Measurements from ENCODE around the gene TP53. TPM values are rescaled to one million over a fixed set of nuclear protein-coding genes. Genes with fewer than 3 reads are reported as not detected.
A peak's percentile ranks its signal among the peaks of the same experiment; 100 is the strongest.

The TP53 gene
- polyA plus RNA-seq, 2 of the 4 experiments (the other 2 are of a cell fraction), result 59.4 to 65.9 TPM

DNA sequence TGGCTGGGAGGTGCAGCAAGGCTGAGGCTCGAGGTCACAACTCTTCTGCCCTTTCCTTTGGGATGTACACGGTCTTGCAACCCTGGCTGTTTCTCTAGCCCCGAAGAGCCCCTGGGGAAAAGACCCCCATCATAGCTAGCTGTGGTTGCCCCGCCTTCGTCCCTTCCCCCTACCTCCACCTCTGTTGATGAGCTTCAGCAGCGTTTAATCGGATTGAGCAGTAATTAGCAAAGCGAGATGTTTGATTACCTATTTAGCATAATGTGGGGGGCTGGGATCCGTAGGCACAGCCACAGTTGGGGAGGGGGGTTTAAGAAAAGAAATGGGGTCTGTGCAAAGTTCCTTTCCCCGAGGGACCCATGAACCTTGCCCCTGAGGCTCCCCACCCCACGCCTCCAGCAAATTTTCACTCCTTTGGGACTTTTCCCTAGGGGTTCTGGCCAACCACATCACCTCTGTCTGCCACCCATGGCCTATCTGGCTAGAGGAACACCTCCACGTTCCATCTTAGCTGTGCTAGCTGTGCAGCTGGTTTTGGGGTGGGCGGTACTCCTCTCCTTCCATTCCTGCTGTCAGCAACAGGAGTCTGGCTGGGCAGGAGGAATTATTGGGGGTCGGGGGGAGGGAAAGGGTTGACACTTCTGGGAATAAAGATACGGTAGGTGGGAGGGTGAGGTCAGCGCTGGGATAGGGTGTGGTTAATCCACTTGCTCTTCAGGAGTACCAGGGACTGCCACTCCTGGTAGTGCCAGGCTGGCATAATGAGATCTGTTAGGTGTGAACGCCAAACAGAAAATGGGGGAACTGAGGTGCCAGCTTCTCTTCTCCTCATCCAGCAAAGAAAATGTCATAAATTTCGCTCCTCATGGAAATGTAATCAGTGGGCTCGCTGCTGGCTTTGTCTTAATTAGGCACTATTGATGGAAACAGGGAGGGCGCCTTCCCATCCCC, 28.9 kb upstream of the TP53 start:
- ATAC-seq, result no peak
- ChIA-PET CTCF (interaction anchor here (0.7 to 5.0 kb wide), 41 partner anchors 8 to 400 kb away, joined by 3 to 65 read pairs (median 5); partner anchors contain the start of genes CD68, EFNB3, FXR2 and MPDU1), POLR2A (interaction anchor here (1.1 to 2.7 kb wide), 4 partner anchors 10 to 132 kb away, joined by 6 to 18 read pairs (median 14); partner anchors contain the start of genes EFNB3 and TP53)
- Histone ChIP-seq H3K4me1 (peaks cover 21% of the 10 kb centered on the region), H3K4me2 (peak overlapping the region; percentile 82), H3K9me3 (no peaks in the 10 kb centered on the region), H3K27ac (peak overlapping the region; percentile 79 to 89), H3K4me3 (peak overlapping the region; percentile 52)
- no peak for DNase-seq (ENCODE audit: low read depth in 1 of 2, low spot score in 1 of 2)
- TF ChIP-seq, protein P1, sequence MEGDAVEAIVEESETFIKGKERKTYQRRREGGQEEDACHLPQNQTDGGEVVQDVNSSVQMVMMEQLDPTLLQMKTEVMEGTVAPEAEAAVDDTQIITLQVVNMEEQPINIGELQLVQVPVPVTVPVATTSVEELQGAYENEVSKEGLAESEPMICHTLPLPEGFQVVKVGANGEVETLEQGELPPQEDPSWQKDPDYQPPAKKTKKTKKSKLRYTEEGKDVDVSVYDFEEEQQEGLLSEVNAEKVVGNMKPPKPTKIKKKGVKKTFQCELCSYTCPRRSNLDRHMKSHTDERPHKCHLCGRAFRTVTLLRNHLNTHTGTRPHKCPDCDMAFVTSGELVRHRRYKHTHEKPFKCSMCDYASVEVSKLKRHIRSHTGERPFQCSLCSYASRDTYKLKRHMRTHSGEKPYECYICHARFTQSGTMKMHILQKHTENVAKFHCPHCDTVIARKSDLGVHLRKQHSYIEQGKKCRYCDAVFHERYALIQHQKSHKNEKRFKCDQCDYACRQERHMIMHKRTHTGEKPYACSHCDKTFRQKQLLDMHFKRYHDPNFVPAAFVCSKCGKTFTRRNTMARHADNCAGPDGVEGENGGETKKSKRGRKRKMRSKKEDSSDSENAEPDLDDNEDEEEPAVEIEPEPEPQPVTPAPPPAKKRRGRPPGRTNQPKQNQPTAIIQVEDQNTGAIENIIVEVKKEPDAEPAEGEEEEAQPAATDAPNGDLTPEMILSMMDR (IDR thresholded peaks at IDR 0.05), result no peak
- TF ChIP-seq, protein P2, sequence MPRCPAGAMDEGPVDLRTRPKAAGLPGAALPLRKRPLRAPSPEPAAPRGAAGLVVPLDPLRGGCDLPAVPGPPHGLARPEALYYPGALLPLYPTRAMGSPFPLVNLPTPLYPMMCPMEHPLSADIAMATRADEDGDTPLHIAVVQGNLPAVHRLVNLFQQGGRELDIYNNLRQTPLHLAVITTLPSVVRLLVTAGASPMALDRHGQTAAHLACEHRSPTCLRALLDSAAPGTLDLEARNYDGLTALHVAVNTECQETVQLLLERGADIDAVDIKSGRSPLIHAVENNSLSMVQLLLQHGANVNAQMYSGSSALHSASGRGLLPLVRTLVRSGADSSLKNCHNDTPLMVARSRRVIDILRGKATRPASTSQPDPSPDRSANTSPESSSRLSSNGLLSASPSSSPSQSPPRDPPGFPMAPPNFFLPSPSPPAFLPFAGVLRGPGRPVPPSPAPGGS (IDR thresholded peaks at IDR 0.05), result no peak
- TF ChIP-seq TFCP2L1 (CRISPR knock-in tag; IDR thresholded peaks at IDR 0.05) (no peak), BHLHE40 (IDR thresholded peaks at IDR 0.05; ENCODE audit: low read depth, low read length) (no peak), NFE2L2 (conservative IDR thresholded peaks at IDR 0.05; ENCODE audit: low read length) (no peak), NPAS2 (CRISPR knock-in tag; IDR thresholded peaks at IDR 0.05; ENCODE audit: borderline replicate concordance) (no peak), PHF8 (IDR thresholded peaks at IDR 0.05; ENCODE audit: borderline replicate concordance, low read depth) (no peak), TP53 (CRISPR knock-in tag; IDR thresholded peaks at IDR 0.05) (no peak), CHD2 (IDR thresholded peaks at IDR 0.05; ENCODE audit: low read length, partially characterized antibody) (no peak), KDM1A (IDR thresholded peaks at IDR 0.05; ENCODE audit: low read depth) (no peak), SREBF2 (IDR thresholded peaks at IDR 0.05) (no peak), FOXS1 (CRISPR knock-in tag; IDR thresholded peaks at IDR 0.05) (no peak), EHMT2 (IDR thresholded peaks at IDR 0.05; ENCODE audit: low read depth) (no peak), POLR2A (IDR thresholded peaks at IDR 0.05; ENCODE audit: low read length) (no peak), KDM5A (IDR thresholded peaks at IDR 0.05) (no peak), HEYL (CRISPR knock-in tag; IDR thresholded peaks at IDR 0.05) (no peak)
- no peak for FAIRE-seq
- 47% methylated on average over 19 of the region's 20 CpGs for WGBS (ENCODE audit: missing lambda C conversion rate)

DNA sequence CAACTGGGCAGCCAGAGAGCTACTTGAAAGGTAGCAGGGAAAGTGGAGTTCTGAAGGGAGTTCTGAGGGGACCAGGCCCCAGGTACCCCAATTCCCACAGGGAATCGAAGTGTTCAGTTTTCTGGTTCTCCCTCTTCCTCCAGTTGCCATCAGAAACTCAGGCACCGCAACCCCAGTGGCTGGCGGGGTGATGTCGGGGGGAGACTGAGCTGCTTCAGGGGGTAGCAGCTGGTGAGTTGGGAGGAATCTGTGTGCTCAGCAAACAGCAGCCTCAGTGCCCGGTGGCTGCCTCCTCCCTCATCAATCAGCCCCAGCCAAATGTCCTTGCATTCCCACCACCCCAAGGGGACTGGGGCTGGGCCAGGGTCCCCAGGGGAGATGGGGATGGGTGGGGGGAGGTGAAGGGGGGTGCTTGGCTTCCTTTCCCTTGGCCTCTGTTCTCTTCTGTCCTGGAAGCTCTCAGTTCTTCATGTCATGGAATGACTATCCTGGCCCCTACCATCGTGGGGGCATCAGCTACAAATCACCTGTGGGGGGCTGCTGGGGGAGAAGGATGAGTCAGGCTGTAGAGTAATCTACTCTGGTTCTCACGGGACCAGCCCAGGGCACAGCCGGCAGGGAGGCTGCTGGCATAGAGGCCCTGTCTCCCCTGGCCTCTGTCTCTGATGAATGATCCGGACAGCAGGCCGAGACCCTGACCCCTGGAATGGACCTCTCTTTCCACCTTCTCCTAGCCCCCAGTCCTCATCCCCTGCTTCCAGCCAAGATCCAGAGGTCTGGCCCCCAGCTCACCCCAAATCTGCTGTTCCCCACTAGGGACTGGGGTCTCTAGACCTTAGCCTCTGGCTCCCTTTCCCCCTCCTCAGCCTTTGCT, 27.7 kb upstream of the TP53 start:
- POLR2A ChIA-PET, result interaction anchor here (0.6 to 2.7 kb wide), 3 partner anchors 9 to 27 kb away, joined by 3 to 15 read pairs (median 10); partner anchors contain the start of genes EFNB3, TP53 and WRAP53
- Histone ChIP-seq H3K27ac (no peak overlapping the region), H3K4me2 (no peak overlapping the region), H3K4me3 (no peak overlapping the region), H3K9me3 (no peaks in the 10 kb centered on the region), H3K4me1 (peaks cover 16% of the 10 kb centered on the region)
- WGBS (ENCODE audit: missing lambda C conversion rate), result 76% methylated on average over 10 of the region's 10 CpGs
- no peak for TF ChIP-seq EHF (CRISPR knock-in tag; IDR thresholded peaks at IDR 0.05)
- no peak for TF ChIP-seq RFX5 (IDR thresholded peaks at IDR 0.05)
- no peak for TF ChIP-seq SMC3 (IDR thresholded peaks at IDR 0.05)
- no peak for TF ChIP-seq RARB (CRISPR knock-in tag; IDR thresholded peaks at IDR 0.05)
- TF ChIP-seq, protein P3, sequence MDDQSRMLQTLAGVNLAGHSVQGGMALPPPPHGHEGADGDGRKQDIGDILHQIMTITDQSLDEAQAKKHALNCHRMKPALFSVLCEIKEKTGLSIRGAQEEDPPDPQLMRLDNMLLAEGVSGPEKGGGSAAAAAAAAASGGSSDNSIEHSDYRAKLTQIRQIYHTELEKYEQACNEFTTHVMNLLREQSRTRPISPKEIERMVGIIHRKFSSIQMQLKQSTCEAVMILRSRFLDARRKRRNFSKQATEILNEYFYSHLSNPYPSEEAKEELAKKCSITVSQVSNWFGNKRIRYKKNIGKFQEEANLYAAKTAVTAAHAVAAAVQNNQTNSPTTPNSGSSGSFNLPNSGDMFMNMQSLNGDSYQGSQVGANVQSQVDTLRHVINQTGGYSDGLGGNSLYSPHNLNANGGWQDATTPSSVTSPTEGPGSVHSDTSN (IDR thresholded peaks at IDR 0.05), result no peak
- TF ChIP-seq PHF8 (IDR thresholded peaks at IDR 0.05; ENCODE audit: borderline replicate concordance, low read depth), result no peak
- TF ChIP-seq, protein P4, sequence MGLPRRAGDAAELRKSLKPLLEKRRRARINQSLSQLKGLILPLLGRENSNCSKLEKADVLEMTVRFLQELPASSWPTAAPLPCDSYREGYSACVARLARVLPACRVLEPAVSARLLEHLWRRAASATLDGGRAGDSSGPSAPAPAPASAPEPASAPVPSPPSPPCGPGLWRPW (IDR thresholded peaks at IDR 0.05), result no peak
- DNase-seq (ENCODE audit: low read depth in 1 of 2, low spot score in 1 of 2) (no peak), ATAC-seq (no peak), FAIRE-seq (no peak)
- CTCF ChIA-PET, result interaction anchor here (1.1 to 5.0 kb wide), 11 partner anchors 10 to 276 kb away, joined by 3 to 65 read pairs (median 12); partner anchors contain the start of genes EFNB3, TP53 and WRAP53

Data from A549 (cell line).